NCI-H2107 treated with DMSO at 0.1 percent for 48 hours (cell line): ENCODE results near the gene AKT3.
"Not testable (repeated sequence)": the region's sequence is repeated elsewhere in the genome, so short reads cannot be mapped to it uniquely, and the experiment has no call there.

ENCODE experiments used
- DNase-seq: peaks from one replicate; lab custom pipeline; 2025; ENCODE audit not compliant: unreplicated experiment; lab: John Stamatoyannopoulos, UW

The AKT3 gene

GRCh38 chr1:243621973-243622372 lies 228.1 kb downstream of the AKT3 start:
- no peak for DNase-seq

GRCh38 chr1:243620096-243620495 lies 229.9 kb downstream of the AKT3 start:
- no peak for DNase-seq

- no peak for DNase-seq
These were observed 240.3 kb downstream of the AKT3 start for GRCh38 chr1:243609698-243610097.

- DNase-seq: no peak
These were observed 244.4 kb downstream of the AKT3 start for GRCh38 chr1:243605604-243606003.

- no peak for DNase-seq
These were observed 248.3 kb downstream of the AKT3 start for GRCh38 chr1:243601720-243602119.

- no peak for DNase-seq
These were observed 251.6 kb downstream of the AKT3 start for GRCh38 chr1:243598433-243598832.

GRCh38 chr1:243597383-243597782 lies 252.7 kb downstream of the AKT3 start:
- no peak for DNase-seq

GRCh38 chr1:243596431-243597062 lies 253.5 kb downstream of the AKT3 start:
- DNase-seq: no peak

- no peak for DNase-seq
These were observed 254.4 kb downstream of the AKT3 start for GRCh38 chr1:243595527-243596210.

- DNase-seq: no peak
These were observed 255.6 kb downstream of the AKT3 start for GRCh38 chr1:243594455-243594854.

GRCh38 chr1:243589286-243589685 lies 260.8 kb downstream of the AKT3 start:
- DNase-seq: not testable (repeated sequence)

- no peak for DNase-seq
These were observed 262.1 kb downstream of the AKT3 start for GRCh38 chr1:243587823-243588560.

- DNase-seq: no peak
These were observed 262.8 kb downstream of the AKT3 start for GRCh38 chr1:243587285-243587684.

GRCh38 chr1:243585982-243586381 lies 264.1 kb downstream of the AKT3 start:
- DNase-seq: no peak

GRCh38 chr1:243582326-243582725 lies 267.7 kb downstream of the AKT3 start:
- no peak for DNase-seq

- DNase-seq: no peak
These were observed 269.1 kb downstream of the AKT3 start for GRCh38 chr1:243580984-243581383.

GRCh38 chr1:243580072-243580471 lies 270.0 kb downstream of the AKT3 start:
- no peak for DNase-seq

GRCh38 chr1:243575070-243575469 lies 275.0 kb downstream of the AKT3 start:
- DNase-seq: peak; percentile 85

- no peak for DNase-seq
These were observed 277.1 kb downstream of the AKT3 start for GRCh38 chr1:243572940-243573339.

GRCh38 chr1:243568793-243569192 lies 281.2 kb downstream of the AKT3 start:
- no peak for DNase-seq

GRCh38 chr1:243564814-243565213 lies 285.2 kb downstream of the AKT3 start:
- no peak for DNase-seq

- DNase-seq: no peak
These were observed 286.3 kb downstream of the AKT3 start for GRCh38 chr1:243563732-243564131.
